RPMI7951 (cell line): ENCODE data around the gene KDM8. TPM values are rescaled to one million over a fixed set of nuclear protein-coding genes. Genes with fewer than 3 reads are reported as not detected.

ENCODE experiments used
- DNase-seq: peaks from one replicate; pipeline ENCODE4 v3.0.0-alpha.2; 2012; ENCODE audit warnings: low read depth
- total RNA-seq: library from RNA; depleted of rRNA; stranded (reverse); fragments of >200 nt; shearing (Covaris generic); gene quantifications from 2 replicates; pipeline ENCODE4 v1.2.3, GENCODE V29; 2014; rRNA removed

Gene KDM8
- 2.3 and 2.4 TPM in 2 replicates for total RNA-seq

DNA sequence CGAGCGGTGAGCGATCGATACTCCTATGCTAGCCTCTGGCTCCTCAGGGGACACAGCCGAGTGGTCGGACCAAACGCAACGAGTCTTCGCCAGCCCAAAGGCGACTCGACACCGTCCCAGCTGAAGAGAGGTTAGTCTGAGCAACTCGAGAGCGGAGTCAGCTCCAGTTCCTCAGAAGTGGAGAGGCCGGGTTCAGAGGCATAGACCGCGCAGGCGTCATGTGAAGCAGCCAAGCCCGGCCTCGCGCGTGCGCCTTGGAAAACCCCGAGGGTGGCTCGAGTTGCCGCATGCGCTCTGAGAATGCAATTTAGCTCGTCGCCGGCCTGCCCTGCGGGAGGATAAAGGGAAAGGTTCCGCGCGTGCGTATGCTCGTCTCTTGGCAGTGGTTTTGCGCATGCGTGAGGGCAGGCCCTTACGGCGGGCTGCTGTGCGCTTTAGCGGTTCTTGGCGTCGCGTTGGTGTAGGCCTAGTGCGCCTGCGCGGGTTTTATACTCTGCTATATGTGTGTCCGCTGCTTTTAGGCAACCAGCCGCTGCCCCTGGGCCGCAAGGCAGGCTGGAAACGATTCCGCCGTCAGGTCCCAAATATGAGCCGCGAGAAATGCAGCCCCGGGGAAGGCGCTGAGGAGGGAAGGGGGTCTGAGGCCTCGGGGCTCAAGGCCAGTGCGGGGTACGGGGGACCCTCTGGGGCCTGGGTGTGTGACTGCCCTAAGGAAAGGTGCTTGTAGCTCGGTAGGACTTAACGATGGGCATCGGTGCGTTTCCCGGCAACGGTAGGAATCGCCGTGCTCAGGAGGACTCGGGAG is at the start of gene KDM8:
Gene KDM8, plus strand, starts transcription at position 20 of the 805 bp plus-strand sequence. CDS start 6,598 bp downstream, outside the sequence.
- peak; percentile 97 for DNase-seq

DNA sequence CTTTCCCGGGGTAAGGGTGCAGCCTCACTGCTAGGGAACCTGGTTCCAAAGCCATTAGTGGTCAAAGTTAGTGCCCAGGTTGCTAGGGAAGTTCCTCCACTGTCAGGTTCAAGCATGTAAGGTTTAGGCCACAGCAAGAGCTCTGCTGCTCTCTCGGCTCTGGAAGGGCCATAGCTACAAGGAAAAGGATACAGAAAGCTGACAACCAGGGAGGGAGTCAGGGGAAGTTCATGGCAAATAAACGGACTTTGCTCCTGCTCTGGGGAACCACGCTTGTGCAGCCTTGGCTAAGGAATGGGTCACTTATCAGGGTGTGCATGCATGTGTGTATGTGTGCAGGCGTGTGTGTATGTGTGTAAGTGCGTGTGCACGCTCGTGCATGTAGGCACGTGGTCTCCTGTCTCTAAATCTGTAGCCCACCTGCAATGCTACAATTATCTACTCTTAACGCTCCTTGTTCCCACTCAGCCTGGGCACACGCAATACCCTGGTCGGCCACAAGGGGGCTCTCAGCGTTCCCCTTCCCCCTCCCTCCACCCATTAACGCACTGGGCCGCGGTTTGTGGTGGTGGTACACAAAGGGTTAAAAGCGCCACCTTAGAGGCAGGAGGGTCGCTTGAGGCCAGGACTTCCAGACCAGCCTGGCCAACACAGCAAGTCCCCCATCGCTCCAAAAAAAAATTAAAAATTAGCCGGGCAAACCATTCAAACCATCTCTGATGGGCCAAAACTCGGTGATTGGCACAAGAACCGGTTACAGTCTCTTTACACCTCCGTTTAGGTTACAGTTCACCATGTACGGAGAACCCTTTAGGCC is 48.4 kb upstream of the KDM8 start:
- DNase-seq = peak; percentile 34

DNA sequence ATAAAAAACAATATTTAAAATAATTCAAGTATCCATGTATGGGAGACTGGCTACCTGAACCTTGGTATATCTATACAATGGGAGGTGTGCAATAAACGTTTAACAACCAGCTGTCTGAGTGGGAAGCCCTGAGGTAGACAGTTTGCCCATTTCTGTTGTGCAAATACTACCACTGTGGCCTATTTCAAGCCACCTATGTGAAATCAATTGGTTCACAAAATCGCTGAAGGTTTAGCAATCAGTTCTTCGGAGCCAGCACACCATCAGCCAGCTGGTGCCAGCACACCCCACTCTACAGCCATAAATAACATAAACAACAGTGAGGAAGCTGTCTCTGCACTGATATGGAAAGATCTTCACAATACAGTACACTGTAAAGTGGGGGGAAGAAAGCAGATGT is 46.7 kb upstream of the KDM8 start:
- DNase-seq = no peak

DNA sequence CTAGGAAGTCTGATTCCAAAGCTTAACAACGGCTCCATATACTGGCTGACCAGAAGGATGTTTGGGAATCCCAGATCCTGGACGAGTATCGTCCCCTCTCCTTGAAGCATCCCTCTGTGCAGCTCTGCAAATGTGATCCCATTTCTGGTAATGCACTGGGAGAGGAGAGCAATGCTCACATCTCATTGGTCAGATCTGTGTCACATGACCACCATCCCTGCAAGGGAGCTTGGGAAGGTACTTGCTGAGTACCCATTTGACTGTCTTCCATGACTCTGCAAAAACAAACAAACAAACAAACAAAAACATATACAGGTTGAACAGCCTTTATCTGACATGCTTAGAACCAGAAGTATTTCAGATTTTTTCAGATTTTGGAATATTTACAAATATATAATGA is 41.9 kb upstream of the KDM8 start:
- DNase-seq = no peak

DNA sequence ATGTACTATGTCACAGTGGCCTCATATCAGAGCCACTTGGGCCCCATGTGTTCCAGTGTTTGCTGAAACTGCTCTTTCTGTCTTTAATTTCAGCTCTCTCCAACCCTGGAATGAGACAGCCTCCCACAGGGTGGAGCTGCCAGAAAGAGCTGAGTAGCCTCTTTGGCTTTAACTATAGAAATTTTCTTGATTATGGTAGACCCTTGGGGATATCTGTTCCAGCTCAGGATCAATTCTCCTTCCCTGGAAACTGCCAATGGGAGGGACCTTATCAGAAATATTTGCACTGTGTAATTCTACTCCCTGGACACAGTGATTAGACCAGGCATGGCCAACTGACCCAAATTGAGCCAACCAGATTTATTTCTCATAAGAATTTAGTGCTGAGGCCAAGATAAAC is 39.0 kb upstream of the KDM8 start:
- DNase-seq = no peak

DNA sequence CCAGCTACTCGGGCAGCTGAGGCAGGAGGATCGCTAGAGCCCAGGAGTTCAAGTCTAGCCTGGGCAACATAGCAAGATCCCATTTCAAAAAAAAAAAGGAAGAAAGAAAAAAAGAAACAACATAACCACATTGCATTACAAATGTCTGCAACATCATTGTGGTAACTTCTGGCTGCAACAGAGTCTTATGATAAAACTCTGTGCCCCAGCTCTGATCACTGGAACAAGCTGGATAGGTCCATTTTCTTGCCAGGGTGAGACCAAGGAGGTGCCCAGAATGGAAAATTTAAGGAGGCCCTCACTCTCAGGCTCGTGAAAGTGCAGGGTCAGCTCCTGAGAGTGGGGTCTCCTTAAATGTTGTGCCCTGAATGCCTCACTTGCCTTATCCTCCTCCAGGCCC is 37.8 kb upstream of the KDM8 start:
- no peak for DNase-seq

DNA sequence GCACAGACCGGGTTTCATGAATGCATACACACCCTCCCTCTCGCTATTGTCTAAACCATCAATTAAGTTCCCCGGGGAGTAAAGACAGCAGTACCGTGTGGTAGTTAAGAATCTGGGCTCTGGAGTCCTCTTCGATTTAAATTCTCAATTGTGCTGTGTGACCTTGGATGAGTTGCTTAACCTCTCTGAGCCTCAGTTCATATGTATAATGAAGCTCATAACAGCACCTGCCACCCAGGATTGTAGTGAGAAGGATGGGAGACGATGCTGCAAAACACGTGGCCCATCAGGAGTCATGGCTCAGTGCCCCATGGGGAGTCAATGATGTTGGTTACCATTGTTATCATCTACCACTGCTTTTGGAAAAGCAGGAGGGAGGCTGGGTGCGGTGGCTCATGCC is 34.5 kb upstream of the KDM8 start:
- no peak for DNase-seq

DNA sequence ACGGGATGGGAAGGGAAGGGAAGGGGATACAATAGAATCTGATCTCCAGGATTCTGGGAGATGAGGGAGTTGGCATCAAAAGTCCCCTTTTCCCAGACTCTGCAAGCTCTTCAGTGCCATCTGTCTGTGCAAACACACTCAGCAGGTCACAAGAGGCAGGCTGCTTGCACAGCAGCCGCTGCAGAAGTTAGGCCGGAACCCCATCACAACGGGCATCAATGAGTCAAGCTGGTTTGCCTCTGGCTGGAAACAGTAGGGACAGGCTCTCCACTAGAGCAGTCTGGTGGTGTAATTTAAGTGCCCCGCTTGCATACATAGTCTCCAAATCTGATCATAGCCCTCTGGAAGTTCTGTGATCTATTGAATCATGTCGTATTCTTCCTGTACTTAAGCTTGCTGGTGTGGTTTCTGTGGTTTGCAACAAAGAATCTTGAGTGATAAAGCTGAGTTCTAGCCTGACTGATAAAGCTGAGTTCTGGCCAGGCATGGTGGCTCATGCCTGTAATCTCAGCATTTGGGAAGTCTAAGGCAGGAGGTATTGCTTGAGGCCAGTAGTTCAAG is 33.7 kb upstream of the KDM8 start:
- DNase-seq = peak; percentile 98

DNA sequence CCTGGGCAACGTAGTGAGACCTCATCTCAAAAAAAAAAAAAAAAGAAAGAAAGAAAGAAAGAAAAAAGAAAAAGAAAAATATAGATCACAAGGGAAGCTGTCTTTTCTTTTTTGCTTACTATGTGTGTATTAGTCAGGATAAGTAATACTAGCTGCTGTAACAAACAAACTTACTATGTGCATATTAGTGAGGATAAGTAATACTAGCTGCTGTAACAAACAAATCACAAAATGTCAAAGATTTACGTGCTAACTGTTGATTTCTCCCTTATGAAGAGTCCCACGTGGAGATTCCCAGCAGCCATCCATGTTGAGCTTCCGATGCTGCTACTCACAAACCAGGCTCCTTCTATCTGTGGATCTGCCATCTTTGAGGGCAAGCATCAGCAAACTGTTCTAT is 31.7 kb upstream of the KDM8 start:
- no peak for DNase-seq

DNA sequence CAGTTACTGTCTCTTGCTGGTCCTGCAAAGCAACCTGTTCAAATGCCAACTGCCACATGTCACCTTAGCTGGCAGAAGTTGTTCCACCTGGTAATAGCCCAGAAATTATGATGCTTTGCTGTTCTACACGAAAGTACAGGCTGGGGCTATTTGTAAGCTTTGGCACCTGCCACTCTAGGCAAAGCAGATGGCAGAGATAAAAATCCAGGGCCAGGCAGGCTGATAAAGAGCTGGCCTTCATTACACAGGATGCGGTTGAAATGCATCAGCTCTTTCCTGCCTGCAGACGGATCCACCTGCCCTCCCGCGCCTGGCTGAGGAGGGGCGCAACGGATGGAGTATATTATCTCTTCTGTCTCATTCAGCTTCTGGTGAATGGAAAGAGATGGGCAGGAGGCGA is 29.3 kb upstream of the KDM8 start:
- peak; percentile 50 for DNase-seq

DNA sequence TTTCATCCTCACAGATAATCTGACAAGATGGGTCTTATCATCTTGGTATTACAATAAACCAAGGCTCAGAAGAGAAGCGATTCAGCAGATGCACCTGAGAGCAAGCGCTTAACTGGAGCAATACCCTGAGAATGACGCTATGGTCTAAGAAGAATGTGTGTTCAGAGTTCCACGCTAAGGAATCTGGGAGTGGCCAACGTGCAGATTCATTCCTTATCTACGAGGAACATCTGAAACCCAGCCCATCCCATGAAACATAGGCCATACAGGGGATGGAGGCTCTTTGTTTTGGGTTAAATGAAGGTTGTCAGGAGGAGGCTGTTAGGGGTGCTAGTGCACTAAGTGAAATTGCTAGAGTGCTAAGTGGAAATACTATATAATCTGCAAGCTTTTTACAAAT is 28.5 kb upstream of the KDM8 start:
- peak; percentile 64 for DNase-seq

DNA sequence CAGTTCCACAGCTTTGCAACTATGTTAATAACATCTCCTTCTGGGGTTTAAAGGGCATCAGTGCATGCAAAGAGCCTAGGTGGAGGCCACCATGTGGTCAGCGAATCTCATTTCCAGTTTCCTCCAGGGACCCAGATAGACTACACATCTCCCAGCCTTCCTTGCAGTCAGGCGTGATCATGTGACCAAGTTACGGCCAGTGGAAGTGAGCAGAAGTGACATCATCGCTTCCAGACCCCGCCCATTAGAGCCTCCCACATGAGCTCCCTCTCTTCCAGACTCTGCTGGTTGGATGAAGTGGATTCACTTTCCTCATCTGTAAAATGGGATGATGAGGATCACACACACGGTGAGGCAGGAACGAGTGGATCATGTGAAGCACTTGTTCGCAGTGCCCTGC is 27.4 kb upstream of the KDM8 start:
- DNase-seq = no peak

DNA sequence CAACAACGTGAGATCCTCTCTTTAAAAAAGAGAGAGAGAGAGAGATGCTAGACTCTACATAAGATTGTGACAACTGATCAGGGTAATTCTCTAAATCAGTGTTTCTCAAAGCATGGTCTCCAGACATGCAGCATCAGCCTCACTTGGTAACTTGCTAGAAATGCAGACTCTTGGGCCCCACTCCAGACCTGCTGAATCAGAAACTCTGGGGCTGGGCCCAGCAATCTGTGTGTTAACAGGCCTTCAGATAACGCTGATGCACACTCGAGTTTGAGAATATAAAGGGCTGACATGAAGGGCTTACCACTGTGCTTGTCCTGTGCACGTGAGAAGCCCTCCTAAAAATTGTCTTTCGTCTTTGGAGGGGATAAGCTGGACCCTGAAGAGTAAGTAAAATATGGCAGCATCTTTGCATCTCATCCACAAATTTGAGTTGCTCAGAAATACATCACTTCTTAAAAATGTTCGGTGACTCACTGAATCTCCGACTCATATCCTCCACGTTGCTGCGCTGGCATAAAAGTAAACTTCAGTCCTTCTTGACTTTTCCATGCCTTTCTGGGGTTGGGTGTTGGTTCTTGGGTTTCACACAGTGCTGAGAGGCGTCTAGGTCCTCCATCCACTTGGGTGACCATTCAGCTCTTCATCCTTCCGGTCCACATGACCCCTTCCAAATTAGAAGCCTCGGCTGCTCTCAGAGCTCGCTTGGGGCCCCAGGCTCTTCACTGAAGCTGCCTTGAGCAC is 26.1 kb upstream of the KDM8 start:
- peak; percentile 67 for DNase-seq

DNA sequence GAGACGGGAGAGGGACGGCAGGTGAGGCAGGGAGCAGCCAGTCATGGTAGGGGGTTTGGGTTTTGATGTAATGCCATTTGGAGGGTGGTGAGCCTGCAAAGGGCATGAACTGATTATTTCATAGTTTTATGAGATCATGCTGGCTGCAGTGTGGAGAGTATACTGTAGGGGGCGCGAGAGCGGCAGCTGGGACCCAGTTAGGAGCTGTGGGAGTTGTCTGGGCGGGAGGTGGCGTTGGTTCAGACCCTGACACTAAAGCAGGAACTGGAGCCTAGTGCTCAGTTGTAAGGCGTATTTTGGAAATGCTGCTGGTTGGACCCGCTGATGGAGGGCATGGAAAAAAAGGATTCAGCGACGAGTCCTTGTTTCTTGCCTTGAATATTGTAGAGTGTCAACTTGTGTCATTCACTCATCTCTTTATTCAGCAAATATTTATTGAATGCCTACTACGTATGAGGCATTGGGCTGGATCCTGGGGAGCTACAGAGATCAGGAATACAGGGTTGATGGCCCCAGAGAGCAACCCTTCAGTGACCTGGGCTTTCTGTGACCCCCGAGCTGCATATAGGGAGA is 23.7 kb upstream of the KDM8 start:
- peak; percentile 57 for DNase-seq

DNA sequence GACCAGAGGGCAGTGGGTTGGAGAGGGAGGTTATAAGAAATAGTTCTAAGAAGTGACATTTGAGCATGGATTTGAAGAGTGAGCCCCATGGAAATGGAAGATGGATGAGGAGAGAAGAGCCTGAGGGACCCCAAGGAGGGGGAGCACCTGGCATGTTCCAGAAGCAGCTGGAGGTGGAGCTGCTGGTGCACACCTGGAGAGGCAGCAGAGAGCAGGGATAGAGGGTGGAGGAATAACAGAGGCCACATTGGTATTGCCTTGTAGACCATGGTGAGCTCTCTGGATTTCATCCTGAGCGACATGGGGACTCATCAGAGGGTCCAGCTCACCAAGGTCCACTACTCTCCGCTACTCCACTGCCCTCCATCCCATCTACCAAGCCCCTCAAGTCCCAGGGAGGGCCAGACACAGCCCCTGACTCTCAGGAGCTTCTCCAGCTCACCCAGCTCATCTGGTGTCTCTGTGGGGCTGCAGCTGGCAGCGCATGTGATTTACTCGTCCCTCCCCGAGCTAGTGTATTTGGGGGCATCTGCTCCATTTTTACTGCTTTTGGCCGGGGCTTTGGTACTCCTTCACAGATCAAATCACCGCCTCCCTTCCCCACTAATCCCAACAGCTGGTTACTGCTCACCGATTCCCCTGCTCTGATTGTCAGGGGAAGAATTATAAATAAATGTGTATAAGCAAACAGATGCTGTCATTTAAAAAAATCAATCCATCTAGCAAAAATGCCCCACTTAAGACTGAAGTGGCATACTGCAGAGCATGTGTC is 22.1 kb upstream of the KDM8 start:
- no peak for DNase-seq

DNA sequence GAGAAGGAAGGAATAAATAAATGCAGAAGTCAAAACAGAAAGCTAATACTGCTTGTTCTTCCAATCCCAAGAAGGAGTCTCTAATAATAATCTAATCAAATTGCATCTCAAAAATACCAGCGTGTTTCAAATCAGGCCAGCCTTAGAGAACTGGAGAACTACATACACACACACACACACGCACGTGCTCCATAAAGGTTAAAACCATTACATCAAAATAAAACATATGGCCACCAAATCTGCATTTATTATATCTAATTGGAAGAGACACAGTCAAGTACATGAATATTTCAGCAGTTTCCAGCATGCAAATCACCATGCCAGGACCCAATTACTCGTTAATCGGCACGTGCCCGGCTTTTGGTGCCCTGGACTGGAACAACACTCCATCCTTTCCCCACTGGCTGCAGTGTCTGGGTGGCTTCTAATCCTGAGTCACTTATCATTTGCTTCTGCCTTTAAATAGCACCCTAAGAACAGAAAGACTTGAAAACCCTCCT is 20.4 kb upstream of the KDM8 start:
- no peak for DNase-seq

DNA sequence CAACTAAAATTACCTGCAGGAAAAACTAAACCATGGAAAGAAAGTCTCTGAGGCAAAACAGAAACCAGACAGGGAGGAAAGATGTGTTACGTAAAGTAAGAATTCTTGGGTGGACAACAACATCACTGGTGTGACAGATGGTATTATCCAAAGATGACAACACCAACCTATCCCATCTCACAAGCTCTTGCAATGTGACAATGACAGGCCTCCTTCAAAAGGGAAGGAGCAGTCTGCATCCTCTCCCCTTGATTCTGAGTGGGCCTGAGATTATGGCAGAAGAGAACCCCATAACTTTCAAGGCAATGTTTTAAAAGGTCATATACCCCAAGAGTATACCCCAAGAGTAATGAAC is 17.6 kb upstream of the KDM8 start:
- DNase-seq = no peak

DNA sequence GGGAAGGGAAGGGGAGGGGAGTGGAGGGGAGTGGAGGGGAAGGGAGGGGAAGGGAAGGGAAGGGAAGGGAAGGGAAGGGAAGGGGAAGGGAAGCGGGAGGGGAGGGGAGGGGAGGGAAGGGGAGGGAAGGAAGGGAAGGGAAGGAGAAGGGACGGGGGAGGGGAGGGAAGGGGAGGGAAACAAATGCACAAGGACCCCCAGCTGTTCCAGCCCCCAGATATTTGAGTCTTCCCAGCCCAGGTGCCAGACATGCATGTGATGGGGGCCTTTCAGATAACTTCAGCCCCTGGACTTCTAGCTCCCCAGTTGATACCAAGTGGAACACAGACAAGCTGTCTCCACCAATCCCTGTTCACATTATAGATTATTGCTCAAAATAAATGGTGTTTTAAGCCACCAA is 14.7 kb upstream of the KDM8 start:
- no peak for DNase-seq

DNA sequence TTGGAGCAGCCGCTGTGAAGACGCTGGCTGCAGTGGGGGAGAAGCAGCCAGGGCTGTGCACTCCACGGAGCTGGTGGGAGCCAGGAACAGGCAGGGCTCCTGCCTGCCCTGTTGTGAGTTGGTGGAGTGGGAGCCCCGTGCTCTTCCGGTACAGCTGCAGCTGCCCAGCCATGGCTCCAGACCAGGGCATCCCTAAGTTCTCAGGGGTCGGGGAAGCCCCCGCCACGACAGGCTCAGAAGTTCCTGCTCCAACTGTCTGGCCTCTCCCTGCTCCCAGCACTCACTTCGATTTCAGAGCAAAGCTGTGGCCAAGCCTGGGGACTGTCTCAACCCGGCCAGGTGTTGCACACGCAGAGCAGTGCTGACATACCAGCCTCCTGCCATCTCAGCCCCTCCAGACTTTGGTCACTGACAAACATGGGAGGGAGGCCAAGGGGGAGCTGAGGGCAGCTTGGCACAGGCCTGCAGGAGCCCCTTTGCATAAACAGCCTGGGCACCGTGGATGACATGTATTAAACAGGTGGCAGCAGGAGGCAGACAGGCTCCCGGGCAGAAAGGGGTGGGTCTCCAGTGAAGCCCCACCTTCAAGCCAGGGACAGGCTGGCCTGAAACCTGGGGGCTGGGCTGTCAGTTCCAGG is 13.9 kb upstream of the KDM8 start:
- DNase-seq = no peak

DNA sequence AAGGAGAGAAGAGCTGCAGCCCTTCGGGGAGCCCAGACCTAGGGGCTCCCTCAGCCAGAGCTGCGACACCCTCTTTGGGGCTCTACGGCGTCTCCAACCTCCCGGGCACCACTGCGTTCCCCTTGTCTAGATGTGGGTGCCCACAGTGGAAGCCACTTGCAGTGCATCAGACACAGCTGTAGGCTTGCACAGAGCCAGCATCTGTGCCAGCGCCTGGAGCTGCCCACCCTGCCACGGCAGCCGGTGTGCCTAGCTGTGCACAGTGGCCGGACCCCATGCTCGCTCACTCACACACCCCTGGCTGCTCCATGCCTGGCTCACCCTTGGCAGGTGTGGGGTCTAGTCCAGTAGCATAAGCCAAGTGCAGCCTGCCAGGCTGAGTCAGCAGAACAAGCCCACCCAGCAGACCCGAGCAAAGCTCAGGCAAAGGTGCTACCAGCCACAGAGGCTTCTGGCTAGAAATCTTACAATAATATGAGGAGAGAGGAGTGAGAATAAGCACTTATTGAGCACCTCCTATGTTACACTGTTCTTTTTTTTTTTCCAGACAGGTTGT is 12.9 kb upstream of the KDM8 start:
- no peak for DNase-seq
